ENCODE results near the gene TFDP2. TPM values are rescaled to one million over a fixed set of nuclear protein-coding genes. Genes with fewer than 3 reads are reported as not detected.

Gene TFDP2
- total and polyA plus RNA-seq, 2 of the 8 experiments (the other 6 are each of a cell fraction or from before 2014, with no cell fraction given) = 41.1 to 119 TPM

GRCh38 chr3:142003291-142003690, 146.1 kb downstream of the TFDP2 start:
- no peak for DNase-seq (ENCODE audit: low read depth in 1 of 2, low spot score in 2 of 2)
- Histone ChIP-seq H4K91ac (replicated peaks; ENCODE audit: insufficient read length, low read length) (no peak overlapping the region), H2BK5ac (ENCODE audit: low read depth, low read length) (no peak overlapping the region), H3K36me3 (ENCODE audit: control insufficient read depth in 2 of 4, insufficient read depth in 4 of 4, low read length in 3 of 4) (peaks cover 0 to 18% (median 0%) of the 10 kb centered on the region in 4 experiments; a peak in 3 of 8 replicates), H3K18ac (ENCODE audit: extremely low read depth, low read length) (no peak overlapping the region), H3K4me2 (ENCODE audit: insufficient read depth in 1 of 2, low read depth in 2 of 2, low read length in 2 of 2) (no peak overlapping the region), H3K23me2 (ENCODE audit: low read depth, low read length) (no peaks in the 10 kb centered on the region), H2BK120ac (replicated peaks; ENCODE audit: low read depth, low read length) (no peak overlapping the region), H3K4me1 (replicated peaks in 1 of 4; ENCODE audit: control insufficient read depth in 3 of 4, insufficient read depth in 4 of 4, low read length in 3 of 4) (0 out of 7 replicates have a peak, but pooled peaks cover 0 to under 1% (median 0%) of the 10 kb centered on the region in 4 experiments), H2AK5ac (ENCODE audit: low read depth, low read length) (no peak overlapping the region), H3K9ac (replicated peaks in 1 of 4; ENCODE audit: extremely low read depth in 1 of 4, low read depth in 3 of 4, low read length in 3 of 4) (no peak overlapping the region), H3K4me3 (ENCODE audit: extremely low read depth in 1 of 4, insufficient read depth in 2 of 4, low read depth in 3 of 4, low read length in 4 of 4) (no peak overlapping the region), H2BK12ac (ENCODE audit: low read depth, low read length) (no peak overlapping the region), H4K5ac (ENCODE audit: insufficient read length, low read depth, low read length) (no peak overlapping the region), H3K23ac (ENCODE audit: insufficient read length) (no peak overlapping the region), H3K79me1 (ENCODE audit: low read depth, low read length) (peaks cover 6% of the 10 kb centered on the region; the same call in 1 of the 2 replicates), H3K14ac (ENCODE audit: insufficient read length) (no peak overlapping the region), H3K56ac (replicated peaks; ENCODE audit: insufficient read length, low read depth, low read length) (no peak overlapping the region), H3K9me3 (ENCODE audit: insufficient read depth in 2 of 2, low read depth in 1 of 2, low read length in 1 of 2) (no peaks in the 10 kb centered on the region), H3K4ac (replicated peaks; ENCODE audit: insufficient read length, low read depth, low read length) (no peak overlapping the region), H3K27me3 (replicated peaks in 1 of 4; ENCODE audit: control insufficient read depth in 3 of 4, extremely low read depth in 1 of 4, insufficient read depth in 3 of 4, low read length in 3 of 4) (no peaks in the 10 kb centered on the region), H2BK15ac (ENCODE audit: low read length) (no peak overlapping the region), H4K8ac (ENCODE audit: extremely low read depth, insufficient read depth, low read length) (no peak overlapping the region), H3K27ac (ENCODE audit: low read depth, low read length) (no peak overlapping the region), H3K79me2 (ENCODE audit: control insufficient read depth in 1 of 2, insufficient read depth in 2 of 2, low read length in 2 of 2) (peaks cover 0 to 45% of the 10 kb centered on the region in 2 experiments; a peak in 2 of 4 replicates), H2BK20ac (ENCODE audit: low read length) (no peak overlapping the region), H2AFZ (ENCODE audit: low read length) (no peak overlapping the region), H4K20me1 (replicated peaks in 1 of 2; ENCODE audit: control insufficient read depth in 1 of 2, insufficient read depth in 2 of 2, low read length in 2 of 2) (peaks cover 2 to 3% of the 10 kb centered on the region in 2 experiments)
- POLR2A ChIA-PET (ENCODE audit: partially characterized antibody) = no interaction called here
- WGBS, 2 experiments (ENCODE audit: extremely low coverage in 1 of 2, insufficient coverage in 1 of 2, insufficient read length in 1 of 2, insufficient replicate concordance in 2 of 2, low coverage in 1 of 2, low lambda C conversion rate in 2 of 2, missing lambda C conversion rate in 1 of 2) = 94% methylated on average over 3 of the region's 3 CpGs; no CpG with 5 or more reads in 1 of the 2 experiments
- CTCF ChIA-PET (ENCODE audit: partially characterized antibody) = no interaction called here
- FAIRE-seq = no peak
- TF ChIP-seq KDM5A (IDR thresholded peaks at IDR 0.05; ENCODE audit: low read length) (no peak), HDAC2 (IDR thresholded peaks at IDR 0.05; ENCODE audit: borderline replicate concordance in 1 of 2, low read depth in 2 of 2, low read length in 2 of 2) (no peak), SP1 (IDR thresholded peaks at IDR 0.05; ENCODE audit: low read depth, low read length) (no peak), TEAD4 (IDR thresholded peaks at IDR 0.05; ENCODE audit: low read depth, low read length) (no peak), SIRT6 (IDR thresholded peaks at IDR 0.05; ENCODE audit: low read length) (no peak), CEBPB (IDR thresholded peaks at IDR 0.05; ENCODE audit: low read depth, low read length) (no peak), SP2 (IDR thresholded peaks at IDR 0.05; ENCODE audit: low read length) (no peak), JUND (IDR thresholded peaks at IDR 0.05; ENCODE audit: low read length) (no peak)

All from H1 (cell line).